H1 (cell line): ENCODE results near the gene ACSF2. TPM values are rescaled to one million over a fixed set of nuclear protein-coding genes. Genes with fewer than 3 reads are reported as not detected.

Source experiments
- CTCF ChIA-PET: fragments of 300-600 bp; sonication (Branson Sonifier 250); formaldehyde crosslinking; loops from one replicate; lab custom pipeline; 2021; ENCODE audit not compliant: partially characterized antibody; lab: Charles Lee
- POLR2A ChIA-PET: fragments of 300-600 bp; sonication (Branson Sonifier 250); formaldehyde crosslinking; loops from one replicate; lab custom pipeline; 2021; ENCODE audit warnings: inconsistent platforms; ENCODE audit not compliant: partially characterized antibody; lab: Charles Lee
- DNase-seq, 2 experiments: peaks; one replicate each; pipeline versions ENCODE4 v3.0.0 to v3.0.0-alpha.2; 2010 to 2022; ENCODE audit warnings: low spot score in 2 of 2, low read depth in 1 of 2, mixed read lengths in 1 of 2
- FAIRE-seq: peaks from 2 replicates; lab custom pipeline; 2011; peaks lifted over from hg19 to GRCh38; lab: Jason Lieb, UNC
- H2AFZ ChIP-seq: 2 replicates; pipeline ENCODE4 v1.8.1; 2012; ENCODE audit warnings: low read length, inconsistent platforms
- H2AK5ac ChIP-seq: 2 replicates; pipeline ENCODE4 v1.6.1; 2013; ENCODE audit warnings: low read depth, low read length
- H2BK120ac ChIP-seq: replicated peaks from 2 replicates; pipeline ENCODE3; 2013; ENCODE audit warnings: low read depth, low read length, inconsistent platforms
- H2BK12ac ChIP-seq: 2 replicates; pipeline ENCODE4 v1.6.1; 2013; ENCODE audit warnings: low read depth, low read length
- H2BK15ac ChIP-seq: 2 replicates; pipeline ENCODE4 v1.6.1; 2013; ENCODE audit warnings: low read length
- H2BK20ac ChIP-seq: 2 replicates; pipeline ENCODE4 v1.6.1; 2013; ENCODE audit warnings: low read length
- H2BK5ac ChIP-seq: 2 replicates; pipeline ENCODE4 v1.6.1; 2013; ENCODE audit warnings: low read depth, low read length
- H3K14ac ChIP-seq: 2 replicates; pipeline ENCODE4 v1.6.1; 2013; ENCODE audit warnings: inconsistent platforms; ENCODE audit not compliant: insufficient read length
- H3K18ac ChIP-seq: 2 replicates; pipeline ENCODE4 v1.6.1; 2013; ENCODE audit warnings: low read length; ENCODE audit errors: extremely low read depth
- H3K23ac ChIP-seq: 2 replicates; pipeline ENCODE4 v1.6.1; 2013; ENCODE audit warnings: inconsistent platforms; ENCODE audit not compliant: insufficient read length
- H3K23me2 ChIP-seq: 2 replicates; pipeline ENCODE4 v1.6.1; 2013; ENCODE audit warnings: low read depth, low read length
- H3K27ac ChIP-seq: 2 replicates; pipeline ENCODE4 v1.6.1; 2011; ENCODE audit warnings: low read depth, low read length, inconsistent platforms
- H3K27me3 ChIP-seq, 4 experiments: replicated peaks in 1 of 4; 1 replicate in 1 of 4; 2 replicates in 3 of 4; pipeline versions ENCODE4 v1.6.1 to v1.8.1; 2011 to 2013; ENCODE audit warnings: low read length in 3 of 4, mild to moderate bottlenecking in 3 of 4, inconsistent platforms in 2 of 4, mixed read lengths in 2 of 4, moderate library complexity in 1 of 4; ENCODE audit not compliant: control insufficient read depth in 3 of 4, insufficient read depth in 3 of 4; ENCODE audit errors: extremely low read depth in 1 of 4
- H3K36me3 ChIP-seq, 4 experiments: 2 replicates each; pipeline versions ENCODE4 v1.6.1 to v1.8.1; 2011 to 2013; ENCODE audit warnings: mild to moderate bottlenecking in 4 of 4, low read length in 3 of 4, moderate library complexity in 2 of 4, control low read depth in 1 of 4, inconsistent platforms in 1 of 4; ENCODE audit not compliant: insufficient read depth in 4 of 4, control insufficient read depth in 2 of 4
- H3K4ac ChIP-seq: replicated peaks from 2 replicates; pipeline ENCODE3; 2013; ENCODE audit warnings: low read length, low read depth, mixed read lengths, inconsistent platforms; ENCODE audit not compliant: insufficient read length
- H3K4me1 ChIP-seq, 4 experiments: replicated peaks in 1 of 4; 1 replicate in 1 of 4; 2 replicates in 3 of 4; pipeline versions ENCODE4 v1.6.1 to v1.8.1; 2011 to 2013; ENCODE audit warnings: low read length in 3 of 4, inconsistent platforms in 2 of 4, mixed read lengths in 1 of 4; ENCODE audit not compliant: insufficient read depth in 4 of 4, control insufficient read depth in 3 of 4
- H3K4me2 ChIP-seq, 2 experiments: 2 replicates each; pipeline versions ENCODE4 v1.6.1 to v1.8.1; 2011 to 2013; ENCODE audit warnings: low read depth in 2 of 2, low read length in 2 of 2, control low read depth in 1 of 2, inconsistent platforms in 1 of 2, mild to moderate bottlenecking in 1 of 2; ENCODE audit not compliant: insufficient read depth in 1 of 2
- H3K4me3 ChIP-seq, 4 experiments: fragments of 200-600, 300-600 bp in 1 of 4; sonication (generic), shearing (Covaris generic), sonication (Bioruptor Twin) in 1 of 4; 2 replicates each; pipeline versions ENCODE4 v1.5.1 to v1.8.1; 2011 to 2016; ENCODE audit warnings: low read length in 4 of 4, low read depth in 3 of 4, control low read depth in 2 of 4, inconsistent platforms in 2 of 4, mild to moderate bottlenecking in 2 of 4, mixed read lengths in 1 of 4, moderate library complexity in 1 of 4; ENCODE audit not compliant: insufficient read depth in 2 of 4; ENCODE audit errors: extremely low read depth in 1 of 4
- H3K56ac ChIP-seq: replicated peaks from 2 replicates; pipeline ENCODE3; 2013; ENCODE audit warnings: low read depth, mild to moderate bottlenecking, mixed read lengths, low read length, inconsistent platforms; ENCODE audit not compliant: insufficient read length
- H3K79me1 ChIP-seq: 2 replicates; pipeline ENCODE4 v1.6.1; 2013; ENCODE audit warnings: low read depth, low read length, control low read depth
- H3K79me2 ChIP-seq, 2 experiments: 2 replicates each; pipeline versions ENCODE4 v1.6.1 to v1.8.1; 2012 to 2013; ENCODE audit warnings: low read length in 2 of 2, mild to moderate bottlenecking in 2 of 2, inconsistent platforms in 1 of 2; ENCODE audit not compliant: insufficient read depth in 2 of 2, control insufficient read depth in 1 of 2
- H3K9ac ChIP-seq, 4 experiments: replicated peaks in 1 of 4; 1 replicate in 1 of 4; 2 replicates in 3 of 4; pipeline versions ENCODE4 v1.6.1 to v1.8.1; 2011 to 2013; ENCODE audit warnings: low read depth in 3 of 4, low read length in 3 of 4, control low read depth in 2 of 4, mild to moderate bottlenecking in 2 of 4, moderate library complexity in 2 of 4, inconsistent platforms in 1 of 4; ENCODE audit errors: extremely low read depth in 1 of 4
- H3K9me3 ChIP-seq, 2 experiments: 2 replicates each; pipeline versions ENCODE4 v1.6.1 to v1.8.1; 2012 to 2013; ENCODE audit warnings: mild to moderate bottlenecking in 2 of 2, moderate library complexity in 2 of 2, control low read depth in 1 of 2, inconsistent platforms in 1 of 2, low read depth in 1 of 2, low read length in 1 of 2, mixed read lengths in 1 of 2; ENCODE audit not compliant: insufficient read depth in 2 of 2
- H4K20me1 ChIP-seq, 2 experiments: replicated peaks in 1 of 2; 2 replicates each; pipeline versions ENCODE3 to v1.8.1; 2011 to 2013; ENCODE audit warnings: inconsistent platforms in 2 of 2, low read length in 2 of 2, mild to moderate bottlenecking in 1 of 2; ENCODE audit not compliant: insufficient read depth in 2 of 2, control insufficient read depth in 1 of 2
- H4K5ac ChIP-seq: 2 replicates; pipeline ENCODE4 v1.6.1; 2013; ENCODE audit warnings: low read length, low read depth, mixed read lengths, inconsistent platforms; ENCODE audit not compliant: insufficient read length
- H4K8ac ChIP-seq: 2 replicates; pipeline ENCODE4 v1.8.0; 2013; ENCODE audit warnings: mild to moderate bottlenecking, moderate library complexity, low read length, inconsistent platforms; ENCODE audit not compliant: insufficient read depth; ENCODE audit errors: extremely low read depth
- H4K91ac ChIP-seq: replicated peaks from 2 replicates; pipeline ENCODE3; 2013; ENCODE audit warnings: low read length, mixed read lengths, inconsistent platforms; ENCODE audit not compliant: insufficient read length
- CEBPB ChIP-seq: IDR thresholded peaks from 2 replicates; pipeline ENCODE4 v1.6.1; 2012; ENCODE audit warnings: low read depth, low read length
- CTBP2 ChIP-seq: IDR thresholded peaks from 2 replicates; pipeline ENCODE4 v1.7.0; 2011; ENCODE audit warnings: borderline replicate concordance, mild to moderate bottlenecking, moderate library complexity, mixed read lengths, low read length; ENCODE audit not compliant: insufficient read depth, insufficient read length
- EZH2 ChIP-seq: fragments of 200-600 bp; sonication (generic); IDR thresholded peaks from 2 replicates; pipeline ENCODE4 v1.7.1; 2012; ENCODE audit warnings: low read depth, mild to moderate bottlenecking, moderate library complexity, low read length, inconsistent platforms; ENCODE audit not compliant: severe bottlenecking
- SIN3A ChIP-seq, 2 experiments: IDR thresholded peaks in 1 of 2; conservative IDR thresholded peaks in 1 of 2; 2 replicates each; pipeline ENCODE4 v1.6.1; 2011 to 2012; ENCODE audit warnings: low read length in 2 of 2, improper control_type of control experiment in 1 of 2, low read depth in 1 of 2, mild to moderate bottlenecking in 1 of 2
- SUZ12 ChIP-seq: fragments of 200-600 bp; sonication (generic); IDR thresholded peaks from 2 replicates; pipeline ENCODE4 v1.6.1; 2012; ENCODE audit warnings: mild to moderate bottlenecking, inconsistent platforms, low read length, moderate library complexity, mixed read lengths
- TAF1 ChIP-seq: IDR thresholded peaks from 2 replicates; pipeline ENCODE4 v1.6.1; 2011; ENCODE audit warnings: mild to moderate bottlenecking, low read depth, low read length
- WGBS, 2 experiments: shearing (Covaris generic) in 1 of 2; methylation state at CpG; one replicate each; pipeline versions ENCODE4 v1.1.6 to v1.1.7; 2013 to 2015; ENCODE audit warnings: low lambda C conversion rate in 2 of 2, mixed read lengths in 2 of 2, inconsistent platforms in 1 of 2, low coverage in 1 of 2, missing lambda C conversion rate in 1 of 2; ENCODE audit not compliant: insufficient replicate concordance in 2 of 2, insufficient coverage in 1 of 2, insufficient read length in 1 of 2; ENCODE audit errors: extremely low coverage in 1 of 2, missing lambda C conversion rate in 1 of 2; 5-methylcytosine and 5-hydroxymethylcytosine counted together
- polyA plus RNA-seq, 7 experiments: library from polyadenylated mRNA; depleted of rRNA in 3 of 7; stranded (reverse) in 5 of 7; unstranded in 2 of 7; fragments of >200 nt in 5 of 7; fragments of 200-250 nt in 2 of 7; gene quantifications; 1 replicate in 5 of 7; 2 replicates in 1 of 7; 4 replicates in 1 of 7; pipeline versions ENCODE4 v1.2.1 to v1.2.3, GENCODE V29; 2011 to 2013; ENCODE audit warnings: missing spikeins in 2 of 7, mixed read lengths in 2 of 7
- total RNA-seq: library from RNA; stranded (reverse); fragmentation: NEBNext Ultra II Directional; extraction: Animal tissue kit (Norgen Biotek cat#: 25700); gene quantifications from 2 replicates; pipeline ENCODE4 v1.2.1, GENCODE V29; 2021

ACSF2 gene
- total and polyA plus RNA-seq, 2 of the 8 experiments (the other 6 are each of a cell fraction or from before 2014, with no cell fraction given), result 14.5 to 16.3 TPM

- Histone ChIP-seq H3K9ac (no peak overlapping the region), H3K79me1 (no peaks in the 10 kb centered on the region; the same call in 1 of the 2 replicates), H3K4ac (no peak overlapping the region), H3K27ac (no peak overlapping the region), H3K9me3 (no peaks in the 10 kb centered on the region), H2BK12ac (no peak overlapping the region), H4K8ac (no peak overlapping the region), H3K4me3 (no peak overlapping the region), H3K79me2 (no peaks in the 10 kb centered on the region), H3K4me1 (peaks cover 0 to 6% (median 0%) of the 10 kb centered on the region in 4 experiments; a peak in 2 of 7 replicates), H2BK15ac (no peak overlapping the region), H3K27me3 (no peaks in the 10 kb centered on the region; a peak in 1 of 7 replicates), H3K23ac (no peak overlapping the region), H4K5ac (no peak overlapping the region), H3K14ac (no peak overlapping the region), H4K20me1 (peaks cover 0 to 1% of the 10 kb centered on the region in 2 experiments), H3K4me2 (no peak overlapping the region), H4K91ac (no peak overlapping the region), H3K23me2 (no peaks in the 10 kb centered on the region; the same call in 1 of the 2 replicates), H2AK5ac (no peak overlapping the region), H3K36me3 (no peaks in the 10 kb centered on the region), H2BK120ac (no peak overlapping the region), H3K56ac (no peak overlapping the region), H2BK20ac (no peak overlapping the region), H2BK5ac (no peak overlapping the region), H2AFZ (no peak overlapping the region), H3K18ac (no peak overlapping the region)
- DNase-seq (no peak), FAIRE-seq (no peak)
- TF ChIP-seq SIN3A (conservative IDR thresholded peaks at IDR 0.05 in 1 of 2, IDR thresholded peaks at IDR 0.05 in 1 of 2; ENCODE audit: low read depth in 1 of 2, low read length in 2 of 2) (no peak), CTBP2 (no peak), EZH2 (no peak), SUZ12 (no peak), TAF1 (no peak), CEBPB (no peak)
- WGBS, 2 experiments, result 82% methylated on average over 3 of the region's 3 CpGs; no CpG with 5 or more reads in 1 of the 2 experiments
- CTCF ChIA-PET, result interaction anchor here (0.6 to 3.0 kb wide), 7 partner anchors 12 to 455 kb away, joined by 3 to 17 read pairs (median 4); partner anchors contain the start of genes LRRC59 and RSAD1
- POLR2A ChIA-PET, result interaction anchor here (1.1 to 1.9 kb wide), 3 partner anchors 13 to 18 kb away, joined by 3 to 9 read pairs (median 5); partner anchors contain the start of gene ACSF2
Observed at GRCh38 chr17:50443505-50443974, 17.5 kb downstream of the ACSF2 start.
